ENCODE results near the gene HOXD3. TPM values are rescaled to one million over a fixed set of nuclear protein-coding genes. Genes with fewer than 3 reads are reported as not detected.

The HOXD3 gene
- total RNA-seq (1 to 10 TPM in 1 of 10 donors, under 1 TPM in 4, not detected in 5; 0.17 to 1.1 (median 0.28) TPM), polyA plus RNA-seq (under 1 TPM; 0.10 to 0.15 TPM)
- long read RNA-seq, donor 1, partial matches to known transcripts, result 0 of 2 reads
- long read RNA-seq, donor 1, other reads (novel, unspliced or antisense), result 2 of 2 reads
- long read RNA-seq, donor 2, partial matches to known transcripts, result 0 of 1 reads
- long read RNA-seq, donor 2, other reads (novel, unspliced or antisense), result 1 of 1 reads
- long read RNA-seq, donor 3, result 0 reads

DNA sequence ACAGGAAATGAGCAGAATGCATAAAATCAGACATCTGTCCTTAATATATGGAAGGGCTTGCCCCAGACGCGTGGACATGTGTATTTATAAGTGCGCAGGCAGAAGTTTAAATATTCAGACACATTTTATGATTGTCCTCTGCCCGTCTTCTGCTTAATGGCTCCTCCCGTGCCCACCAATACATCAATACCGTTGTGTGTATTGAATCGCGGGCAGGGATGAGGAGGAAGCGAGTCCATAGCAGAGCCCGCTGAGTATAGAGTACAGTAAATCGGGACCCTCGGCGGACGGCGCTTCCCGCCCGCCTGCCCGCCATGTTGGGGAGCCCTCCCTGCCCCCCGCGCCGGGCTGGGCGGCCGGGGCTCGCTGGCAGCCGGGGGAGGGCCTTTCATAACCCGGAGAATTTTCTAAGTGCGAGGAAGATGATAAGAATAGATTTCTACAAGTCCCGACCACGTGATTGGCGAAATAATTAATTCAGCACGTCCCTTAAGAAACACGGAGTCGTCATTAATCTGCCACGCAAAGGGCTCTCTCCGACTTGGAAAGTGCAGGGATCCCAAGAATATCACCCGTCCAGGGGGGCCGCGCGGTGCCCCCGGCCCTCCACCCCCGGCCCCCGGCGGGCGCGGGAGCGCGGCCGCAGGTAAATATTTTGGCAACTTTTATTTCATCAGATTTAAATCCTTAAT lies at the start of gene HOXD3:
Gene HOXD3, plus strand, starts transcription at position 501 of the 692 bp plus-strand sequence. CDS start 11,808 bp downstream, outside the sequence.
- Histone ChIP-seq H3K27me3 (peaks cover 55 to 100% (median 100%) of the 10 kb centered on the region in 7 donors), H3K4me1 (peaks cover 7 to 44% (median 20%) of the 10 kb centered on the region in 9 donors), H3K36me3 (no peaks in the 10 kb centered on the region), H3K9me3 (no peaks in the 10 kb centered on the region), H3K4me3 (peak within 1 kb of the TSS in 4 of 10 donors; percentile 3 to 39 (median 22)), H3K27ac (no peak within 1 kb of the TSS)
- ATAC-seq (no peak), DNase-seq (no peak)
- 4 to 8% methylated on average over 48 of the region's 48 CpGs for WGBS, 2 donors
- no peak for TF ChIP-seq CTCF (IDR thresholded peaks at IDR 0.05)
- intact Hi-C loops (cut with DNase I), result no loop called here

DNA sequence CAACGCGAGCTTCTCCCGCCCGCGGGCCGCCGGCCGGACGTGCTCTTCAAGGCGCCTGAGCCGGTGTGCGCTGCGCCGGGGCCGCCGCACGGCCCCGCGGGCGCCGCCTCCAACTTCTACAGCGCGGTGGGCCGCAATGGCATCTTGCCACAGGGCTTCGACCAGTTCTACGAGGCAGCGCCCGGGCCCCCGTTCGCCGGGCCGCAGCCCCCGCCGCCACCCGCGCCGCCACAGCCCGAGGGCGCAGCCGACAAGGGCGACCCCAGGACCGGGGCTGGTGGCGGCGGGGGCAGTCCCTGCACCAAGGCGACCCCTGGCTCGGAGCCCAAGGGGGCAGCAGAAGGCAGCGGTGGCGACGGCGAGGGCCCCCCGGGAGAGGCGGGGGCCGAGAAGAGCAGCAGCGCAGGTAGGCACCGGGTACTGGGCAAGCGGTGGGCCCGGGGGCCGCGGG lies 49.4 kb upstream of the HOXD3 start:
- Histone ChIP-seq H3K4me1 (peaks cover 0 to 36% (median 23%) of the 10 kb centered on the region in 9 donors), H3K27ac (no peak overlapping the region), H3K9me3 (no peaks in the 10 kb centered on the region), H3K36me3 (no peaks in the 10 kb centered on the region), H3K4me3 (no peak overlapping the region), H3K27me3 (peaks cover 58 to 99% (median 98%) of the 10 kb centered on the region in 7 donors)
- no peak for TF ChIP-seq CTCF (IDR thresholded peaks at IDR 0.05)
- ATAC-seq, result no peak
- intact Hi-C loops (cut with DNase I), result no loop called here
- WGBS, 2 donors, result 2 to 4% methylated on average over 50 to 59 of the region's 59 CpGs
- DNase-seq, result no peak

DNA sequence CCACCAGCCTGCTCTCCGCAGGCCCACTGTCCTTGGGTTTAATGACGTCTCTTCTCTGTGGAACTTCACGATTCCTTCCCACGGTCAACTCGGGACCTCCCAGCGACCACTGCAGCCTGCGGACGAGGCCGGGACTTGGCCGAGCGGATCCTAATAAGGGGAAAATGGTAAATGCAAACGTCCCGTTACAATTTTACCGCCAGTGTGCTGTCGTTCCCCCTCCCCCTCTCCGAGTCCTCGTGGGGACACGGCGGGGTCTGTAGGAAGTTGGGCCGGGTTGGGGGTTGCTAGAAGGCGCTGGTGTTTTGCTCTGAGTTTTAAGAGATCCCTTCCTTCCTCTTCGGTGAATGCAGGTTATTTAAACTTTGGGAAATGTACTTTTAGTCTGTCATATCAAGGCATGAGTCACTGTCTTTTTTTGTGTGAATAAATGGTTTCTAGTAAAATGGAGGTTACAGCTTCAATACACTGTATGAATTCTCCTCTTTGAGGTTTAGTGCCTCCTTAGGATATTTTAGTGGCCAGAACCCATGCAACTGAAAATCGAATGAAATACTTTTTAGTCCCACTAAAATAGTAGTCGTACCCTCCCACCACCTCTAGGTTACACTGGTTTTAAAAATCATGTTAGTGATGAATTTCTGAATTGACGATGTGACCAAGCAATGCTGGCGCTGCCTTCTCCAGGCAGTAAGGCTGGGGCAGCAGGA lies 47.8 kb upstream of the HOXD3 start:
- H3K27me3 ChIP-seq, result peaks cover 70 to 99% (median 98%) of the 10 kb centered on the region in 7 donors
- intact Hi-C loops (cut with DNase I), result no loop called here

More for the DNA sequence above, 47.8 kb upstream of the HOXD3 start:
- ATAC-seq (no peak), DNase-seq (no peak)
- TF ChIP-seq CTCF (IDR thresholded peaks at IDR 0.05), result no peak
- peaks cover 0 to 30% (median 17%) of the 10 kb centered on the region in 9 donors for H3K4me1 ChIP-seq
- H3K4me3 ChIP-seq, result no peak overlapping the region
- 5 to 9% methylated on average over 26 of the region's 26 CpGs for WGBS, 2 donors
- H3K9me3 ChIP-seq, result no peaks in the 10 kb centered on the region
- no peaks in the 10 kb centered on the region for H3K36me3 ChIP-seq
- no peak overlapping the region for H3K27ac ChIP-seq
